IMR-90 (cell line): ENCODE results near the gene WDR70. TPM values are rescaled to one million over a fixed set of nuclear protein-coding genes. Genes with fewer than 3 reads are reported as not detected.

ENCODE experiments used
- ATAC-seq: fragments of 200-7000 bp; cut with Tn5 transposase; 2 replicates; pipeline ENCODE4 v1.9.1; 2020; ENCODE audit warnings: low read depth, mild to moderate bottlenecking, moderate library complexity
- BruUV-seq: library from RNA; stranded (reverse); fragments of 400-500 nt; replicated peaks from 2 replicates; lab custom pipeline; 2021; lab: Mats Ljungman, UMichigan
- CTCF ChIA-PET: fragments of 300-600 bp; formaldehyde crosslinking; extraction: SDS; loops from one replicate; lab custom pipeline; 2021; ENCODE audit warnings: antibody characterized with exemption; lab: Yijun Ruan, JAX
- POLR2A ChIA-PET: fragments of 300-600 bp; sonication (Branson Sonifier 250); formaldehyde crosslinking; loops from one replicate; lab custom pipeline; 2022; ENCODE audit warnings: antibody characterized with exemption; ENCODE audit not compliant: unreplicated experiment; lab: Charles Lee
- DNase-seq: peaks from one replicate; pipeline ENCODE4 v3.0.0; 2013
- H2AFZ ChIP-seq: replicated peaks from 2 replicates; pipeline ENCODE3; 2013; ENCODE audit warnings: low read length, mild to moderate bottlenecking; ENCODE audit not compliant: poor library complexity
- H2AK5ac ChIP-seq: 2 replicates; pipeline ENCODE4 v1.6.1; 2013; ENCODE audit warnings: low read depth, low read length, inconsistent platforms
- H2AK9ac ChIP-seq: replicated peaks from 2 replicates; pipeline ENCODE3; 2013; ENCODE audit warnings: mild to moderate bottlenecking, low read depth, low read length, moderate library complexity; ENCODE audit not compliant: poor library complexity
- H2BK120ac ChIP-seq: 2 replicates; pipeline ENCODE4 v1.6.1; 2013; ENCODE audit warnings: low read depth, low read length, inconsistent platforms
- H2BK15ac ChIP-seq: 3 replicates; pipeline ENCODE4 v1.6.1; 2013; ENCODE audit warnings: low read depth, low read length, inconsistent platforms
- H2BK20ac ChIP-seq: 2 replicates; pipeline ENCODE4 v1.6.1; 2013; ENCODE audit warnings: low read depth, mild to moderate bottlenecking, inconsistent platforms, low read length, moderate library complexity
- H2BK5ac ChIP-seq: 2 replicates; pipeline ENCODE4 v1.6.1; 2013; ENCODE audit warnings: mild to moderate bottlenecking, low read depth, low read length, inconsistent platforms; ENCODE audit not compliant: poor library complexity, severe bottlenecking
- H3K14ac ChIP-seq: replicated peaks from 2 replicates; pipeline ENCODE4 v1.6.1; 2013; ENCODE audit warnings: low read depth, low read length, inconsistent platforms
- H3K18ac ChIP-seq: 2 replicates; pipeline ENCODE4 v1.6.1; 2013; ENCODE audit warnings: low read depth, low read length, control low read depth
- H3K23ac ChIP-seq: 2 replicates; pipeline ENCODE4 v1.6.1; 2013; ENCODE audit warnings: low read depth, low read length, inconsistent platforms
- H3K27ac ChIP-seq: 2 replicates; pipeline ENCODE4 v1.5.1; 2013; ENCODE audit warnings: mild to moderate bottlenecking, control low read depth, low read length; ENCODE audit not compliant: insufficient read depth
- H3K27me3 ChIP-seq: 2 replicates; pipeline ENCODE4 v1.6.1; 2013; ENCODE audit warnings: low read length; ENCODE audit not compliant: control insufficient read depth, insufficient read depth
- H3K36me3 ChIP-seq: 2 replicates; pipeline ENCODE4 v1.6.1; 2013; ENCODE audit warnings: low read length, mixed read lengths; ENCODE audit not compliant: control insufficient read depth, insufficient read depth
- H3K4ac ChIP-seq: 2 replicates; pipeline ENCODE4 v1.6.1; 2013; ENCODE audit warnings: low read depth, low read length, inconsistent platforms
- H3K4me1 ChIP-seq: 2 replicates; pipeline ENCODE4 v1.6.1; 2013; ENCODE audit warnings: low read length, mixed read lengths; ENCODE audit not compliant: control insufficient read depth, insufficient read depth
- H3K4me2 ChIP-seq: 2 replicates; pipeline ENCODE4 v1.6.1; 2013; ENCODE audit warnings: low read depth, mild to moderate bottlenecking, control low read depth, low read length, moderate library complexity
- H3K4me3 ChIP-seq: 2 replicates; pipeline ENCODE4 v1.5.1; 2013; ENCODE audit warnings: low read depth, mild to moderate bottlenecking, control low read depth, low read length, moderate library complexity; ENCODE audit not compliant: insufficient read depth
- H3K56ac ChIP-seq: 2 replicates; pipeline ENCODE4 v1.6.1; 2013; ENCODE audit warnings: low read length, inconsistent platforms; ENCODE audit not compliant: insufficient read depth; ENCODE audit errors: extremely low read depth
- H3K79me1 ChIP-seq, 2 experiments: 2 replicates each; pipeline ENCODE4 v1.6.1; 2013; ENCODE audit warnings: low read length in 2 of 2, inconsistent platforms in 1 of 2, low read depth in 1 of 2
- H3K9ac ChIP-seq: 2 replicates; pipeline ENCODE4 v1.6.1; 2013; ENCODE audit warnings: low read depth, low read length, control low read depth
- H3K9me1 ChIP-seq: 2 replicates; pipeline ENCODE4 v1.6.1; 2013; ENCODE audit warnings: low read length, inconsistent platforms; ENCODE audit not compliant: insufficient read depth
- H3K9me3 ChIP-seq: 2 replicates; pipeline ENCODE4 v1.6.1; 2013; ENCODE audit warnings: low read length; ENCODE audit not compliant: control insufficient read depth, insufficient read depth
- H4K20me1 ChIP-seq: 2 replicates; pipeline ENCODE4 v1.6.1; 2013; ENCODE audit warnings: low read length, inconsistent platforms; ENCODE audit not compliant: insufficient read depth
- H4K5ac ChIP-seq: 2 replicates; pipeline ENCODE4 v1.6.1; 2013; ENCODE audit warnings: mild to moderate bottlenecking, low read depth, low read length, control low read depth
- H4K8ac ChIP-seq, 2 experiments: 2 replicates each; pipeline ENCODE4 v1.6.1; 2013; ENCODE audit warnings: low read depth in 2 of 2, low read length in 2 of 2, control low read depth in 1 of 2, inconsistent platforms in 1 of 2
- H4K91ac ChIP-seq: 2 replicates; pipeline ENCODE4 v1.6.1; 2013; ENCODE audit warnings: low read depth, low read length, inconsistent platforms; ENCODE audit not compliant: insufficient read depth
- BHLHE40 ChIP-seq: fragments of 150-350 bp; IDR thresholded peaks from 2 replicates; pipeline ENCODE4 v1.6.1; 2016; ENCODE audit warnings: mild to moderate bottlenecking, low read depth, low read length
- CEBPB ChIP-seq: IDR thresholded peaks from 2 replicates; pipeline ENCODE4 v1.6.1; 2012; ENCODE audit warnings: low read depth, low read length, improper control_type of control experiment
- CHD1 ChIP-seq: IDR thresholded peaks from 2 replicates; pipeline ENCODE4 v1.6.1; 2012; ENCODE audit warnings: low read depth, low read length, improper control_type of control experiment
- CTCF ChIP-seq: conservative IDR thresholded peaks from 2 replicates; pipeline ENCODE4 v1.5.1; 2012; ENCODE audit warnings: mild to moderate bottlenecking, low read depth, low read length, improper control_type of control experiment
- FOS ChIP-seq: fragments of 150-350 bp; IDR thresholded peaks from 2 replicates; pipeline ENCODE4 v1.6.1; 2016; ENCODE audit warnings: low read depth, low read length
- MAFK ChIP-seq: IDR thresholded peaks from 2 replicates; pipeline ENCODE4 v1.6.1; 2012; ENCODE audit warnings: low read depth, low read length, improper control_type of control experiment
- MAZ ChIP-seq: IDR thresholded peaks from 2 replicates; pipeline ENCODE4 v1.6.1; 2012; ENCODE audit warnings: low read depth, mild to moderate bottlenecking, low read length, improper control_type of control experiment, moderate library complexity, borderline replicate concordance
- MXI1 ChIP-seq: IDR thresholded peaks from 2 replicates; pipeline ENCODE4 v1.6.1; 2012; ENCODE audit warnings: low read depth, mild to moderate bottlenecking, low read length, moderate library complexity, borderline replicate concordance
- NFE2L2 ChIP-seq: fragments of 150-350 bp; IDR thresholded peaks from 2 replicates; pipeline ENCODE4 v1.6.1; 2016; ENCODE audit warnings: low read depth, mild to moderate bottlenecking, low read length
- POLR2A ChIP-seq: IDR thresholded peaks from 2 replicates; pipeline ENCODE4 v1.6.1; 2012; ENCODE audit warnings: mild to moderate bottlenecking, low read depth, low read length
- RAD21 ChIP-seq: IDR thresholded peaks from 2 replicates; pipeline ENCODE4 v1.6.1; 2012; ENCODE audit warnings: low read length, improper control_type of control experiment
- RCOR1 ChIP-seq: IDR thresholded peaks from 2 replicates; pipeline ENCODE4 v1.6.1; 2012; ENCODE audit warnings: mild to moderate bottlenecking, low read length, improper control_type of control experiment; ENCODE audit not compliant: insufficient replicate concordance
- RFX5 ChIP-seq: IDR thresholded peaks from 2 replicates; pipeline ENCODE4 v1.8.0; 2012; ENCODE audit warnings: low read depth, mild to moderate bottlenecking, low read length, moderate library complexity
- SMC3 ChIP-seq: fragments of 150-350 bp; IDR thresholded peaks from 2 replicates; pipeline ENCODE4 v1.6.1; 2016; ENCODE audit warnings: low read depth, mild to moderate bottlenecking, antibody characterized with exemption, low read length, moderate library complexity
- USF2 ChIP-seq: fragments of 150-350 bp; IDR thresholded peaks from 2 replicates; pipeline ENCODE4 v1.6.1; 2017; ENCODE audit warnings: mild to moderate bottlenecking, antibody characterized with exemption, low read length, low read depth
- WGBS, 2 experiments: methylation state at CpG; one replicate each; pipeline versions ENCODE4 v1.1.5 to v1.1.7; 2013; ENCODE audit warnings: missing lambda C conversion rate in 2 of 2; ENCODE audit not compliant: insufficient read length in 1 of 2; ENCODE audit errors: extremely low coverage in 2 of 2; 5-methylcytosine and 5-hydroxymethylcytosine counted together
- dilution Hi-C: fragments of 300-500 bp; cut with HindIII; formaldehyde crosslinking; loops from one replicate; pipeline ENCODE4 v1.14.3; 2018; ENCODE audit warnings: low sequenced_read_pairs; ENCODE audit not compliant: unreplicated experiment
- in situ Hi-C: fragments of 300-500 bp; cut with MboI; formaldehyde crosslinking; loops from 3 replicates; pipeline ENCODE4 v1.14.3; 2019; ENCODE audit warnings: low sequenced_read_pairs, inconsistent platforms, mixed read lengths
- intact Hi-C: fragments of 100-400 bp; cut with micrococcal nuclease; formaldehyde crosslinking; loops from 2 replicates; pipeline ENCODE4 v1.10.0; 2022
- polyA plus RNA-seq, 3 experiments: library from polyadenylated mRNA; depleted of rRNA; stranded (reverse); fragments of >200 nt; gene quantifications; 2 replicates each; pipeline ENCODE4 v1.2.3, GENCODE V29; 2012; ENCODE audit warnings: low replicate concordance in 1 of 3
- total RNA-seq: library from RNA; depleted of rRNA; stranded (reverse); fragments of >200 nt; gene quantifications from 2 replicates; pipeline ENCODE4 v1.2.3, GENCODE V29; 2012
- TF ChIP-seq, protein P1 (sequence below): fragments of 150-350 bp; IDR thresholded peaks from 2 replicates; pipeline ENCODE4 v1.6.1; 2016; ENCODE audit warnings: low read depth, mild to moderate bottlenecking, low read length, moderate library complexity, borderline replicate concordance

The WDR70 gene
- total and polyA plus RNA-seq, 2 of the 4 experiments (the other 2 are of a cell fraction): 16.7 to 29.9 TPM

DNA sequence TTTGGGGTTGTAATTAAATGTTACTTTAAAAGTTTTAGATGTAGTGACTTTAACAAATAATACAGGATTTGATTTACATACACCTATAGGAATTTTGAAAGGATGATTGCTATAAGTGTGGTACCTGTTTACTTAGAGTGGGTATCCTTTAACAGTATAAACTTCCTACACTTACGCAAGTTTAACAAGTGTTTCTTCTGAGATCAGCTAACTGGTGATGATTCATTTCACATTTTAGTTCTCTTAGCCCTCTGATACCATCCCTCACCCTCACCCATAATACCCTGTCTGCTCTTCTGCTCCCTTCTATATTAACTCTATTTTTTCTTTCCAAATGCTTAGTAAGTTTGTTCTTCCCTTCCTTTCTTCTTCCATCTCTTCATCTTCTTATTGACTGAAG lies 262.8 kb downstream of the WDR70 start:
- DNase-seq: no peak
- Histone ChIP-seq H2AK9ac (no peak overlapping the region), H2BK120ac (no peak overlapping the region), H3K23ac (no peak overlapping the region), H3K9me1 (peaks cover 4% of the 10 kb centered on the region; the same call in 1 of the 2 replicates), H3K18ac (no peak overlapping the region), H4K91ac (no peak overlapping the region), H3K9me3 (no peaks in the 10 kb centered on the region), H3K9ac (no peak overlapping the region), H3K4me2 (no peak overlapping the region), H4K5ac (no peak overlapping the region), H2AK5ac (no peak overlapping the region), H3K56ac (no peak overlapping the region), H3K4ac (no peak overlapping the region), H3K14ac (no peak overlapping the region), H2BK15ac (no peak overlapping the region), H3K4me1 (peaks cover 5% of the 10 kb centered on the region; the same call in 1 of the 2 replicates), H2BK20ac (no peak overlapping the region), H4K20me1 (no peaks in the 10 kb centered on the region), H4K8ac (no peak overlapping the region), H3K27me3 (no peaks in the 10 kb centered on the region), H3K4me3 (no peak overlapping the region), H3K27ac (no peak overlapping the region), H2AFZ (no peak overlapping the region), H3K79me1 (peaks cover 0 to 9% of the 10 kb centered on the region in 2 experiments; a peak in 3 of 4 replicates), H3K36me3 (no peaks in the 10 kb centered on the region), H2BK5ac (no peak overlapping the region)
- POLR2A ChIA-PET: no interaction called here
- ATAC-seq: no peak
- in situ Hi-C loops: no loop called here
- CTCF ChIA-PET: interaction anchor here (0.6 kb wide), 1 partner anchor 32 kb away, joined by 3 read pairs; no protein-coding TSS in a partner anchor
- no TSS peak for BruUV-seq
- TF ChIP-seq CTCF (no peak), POLR2A (no peak), RAD21 (no peak), SMC3 (no peak), CHD1 (no peak), MXI1 (no peak), RFX5 (no peak), BHLHE40 (no peak), CEBPB (no peak), FOS (no peak), RCOR1 (no peak), MAZ (no peak), USF2 (no peak), MAFK (no peak), NFE2L2 (no peak)
- TF ChIP-seq, protein P1, sequence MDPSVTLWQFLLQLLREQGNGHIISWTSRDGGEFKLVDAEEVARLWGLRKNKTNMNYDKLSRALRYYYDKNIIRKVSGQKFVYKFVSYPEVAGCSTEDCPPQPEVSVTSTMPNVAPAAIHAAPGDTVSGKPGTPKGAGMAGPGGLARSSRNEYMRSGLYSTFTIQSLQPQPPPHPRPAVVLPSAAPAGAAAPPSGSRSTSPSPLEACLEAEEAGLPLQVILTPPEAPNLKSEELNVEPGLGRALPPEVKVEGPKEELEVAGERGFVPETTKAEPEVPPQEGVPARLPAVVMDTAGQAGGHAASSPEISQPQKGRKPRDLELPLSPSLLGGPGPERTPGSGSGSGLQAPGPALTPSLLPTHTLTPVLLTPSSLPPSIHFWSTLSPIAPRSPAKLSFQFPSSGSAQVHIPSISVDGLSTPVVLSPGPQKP: no peak
- intact Hi-C loops: loop anchor here (1.0 kb wide), 1 partner anchor 23 kb away; no protein-coding TSS in a partner anchor
- WGBS, 2 experiments: no CpG with 5 or more reads among the region's 1 CpG
- dilution Hi-C loops: no loop called here
